GM11168 (cell line): ENCODE data around the gene PCDHB8.
"Not testable (repeated sequence)": the region's sequence is repeated elsewhere in the genome, so short reads cannot be mapped to it uniquely, and the experiment has no call there.

Source experiments
- in situ Hi-C: fragments of 300-500 bp; cut with MboI; formaldehyde crosslinking; loops from one replicate; pipeline ENCODE4 v1.12.0; 2022; ENCODE audit warnings: low sequenced_read_pairs; ENCODE audit not compliant: unreplicated experiment

Gene PCDHB8

GRCh38 chr5:141182248-141182647 is 4.7 kb downstream of the PCDHB8 start, which contains the start of gene PCDHB16:
Gene PCDHB16, plus strand, starts transcription at chr5:141182387. Its CDS starts 173 bp downstream, at chr5:141182560.
- in situ Hi-C loops: no loop called here

GRCh38 chr5:141184117-141184855 is 6.7 kb downstream of the PCDHB8 start:
- in situ Hi-C loops: not testable (repeated sequence)

- in situ Hi-C loops: no loop called here
These were observed 9.4 kb downstream of the PCDHB8 start, which contains the start of gene PCDHB9 for GRCh38 chr5:141186897-141187512. Gene PCDHB9, plus strand, starts transcription at chr5:141187161. Its CDS starts 158 bp downstream, at chr5:141187319.

- in situ Hi-C loops: not testable (repeated sequence)
These were observed 11.1 kb downstream of the PCDHB8 start for GRCh38 chr5:141188682-141189081.

- in situ Hi-C loops: not testable (repeated sequence)
These were observed 11.5 kb downstream of the PCDHB8 start for GRCh38 chr5:141189131-141189530.

- in situ Hi-C loops: no loop called here
These were observed 14.6 kb downstream of the PCDHB8 start, which contains the start of gene PCDHB10 for GRCh38 chr5:141192110-141192725. Gene PCDHB10, plus strand, starts transcription at chr5:141192353. Its CDS starts 200 bp downstream, at chr5:141192553.

- in situ Hi-C loops: not testable (repeated sequence)
These were observed 16.7 kb downstream of the PCDHB8 start for GRCh38 chr5:141194332-141194731.

GRCh38 chr5:141196363-141196762 is 18.8 kb downstream of the PCDHB8 start:
- in situ Hi-C loops: no loop called here

- in situ Hi-C loops: no loop called here
These were observed 22.0 kb downstream of the PCDHB8 start, which contains the start of gene PCDHB11 for GRCh38 chr5:141199359-141200235. Gene PCDHB11, plus strand, starts transcription at chr5:141199627. Its CDS starts 148 bp downstream, at chr5:141199775.

GRCh38 chr5:141201126-141201525 is 23.5 kb downstream of the PCDHB8 start:
- in situ Hi-C loops: not testable (repeated sequence)

- in situ Hi-C loops: not testable (repeated sequence)
These were observed 24.1 kb downstream of the PCDHB8 start for GRCh38 chr5:141201646-141202045.

GRCh38 chr5:141208478-141208877 is 30.9 kb downstream of the PCDHB8 start, which contains the start of gene PCDHB12:
Gene PCDHB12, plus strand, starts transcription at chr5:141208719. Its CDS starts 189 bp downstream, at chr5:141208908.
- in situ Hi-C loops: no loop called here

- in situ Hi-C loops: not testable (repeated sequence)
These were observed 32.7 kb downstream of the PCDHB8 start for GRCh38 chr5:141210281-141210680.

GRCh38 chr5:141210849-141211248 is 33.3 kb downstream of the PCDHB8 start:
- in situ Hi-C loops: not testable (repeated sequence)

GRCh38 chr5:141213656-141214339 is 36.2 kb downstream of the PCDHB8 start, which contains the start of gene PCDHB13:
Gene PCDHB13, plus strand, starts transcription at chr5:141213919. Its CDS starts 205 bp downstream, at chr5:141214124.
- in situ Hi-C loops: not testable (repeated sequence)

GRCh38 chr5:141214583-141214982 is 37.0 kb downstream of the PCDHB8 start:
- in situ Hi-C loops: not testable (repeated sequence)

GRCh38 chr5:141215504-141215903 is 37.9 kb downstream of the PCDHB8 start:
- in situ Hi-C loops: not testable (repeated sequence)

- in situ Hi-C loops: not testable (repeated sequence)
These were observed 38.4 kb downstream of the PCDHB8 start for GRCh38 chr5:141216035-141216434.
